IMR-90 (cell line): ENCODE measurements around the gene ANGPT4. TPM values are rescaled to one million over a fixed set of nuclear protein-coding genes. Genes with fewer than 3 reads are reported as not detected.

Source experiments
- ATAC-seq: fragments of 200-7000 bp; cut with Tn5 transposase; 2 replicates; pipeline ENCODE4 v1.9.1; 2020; ENCODE audit warnings: low read depth, mild to moderate bottlenecking, moderate library complexity
- BruUV-seq: library from RNA; stranded (reverse); fragments of 400-500 nt; replicated peaks from 2 replicates; lab custom pipeline; 2021; lab: Mats Ljungman, UMichigan
- CTCF ChIA-PET: fragments of 300-600 bp; formaldehyde crosslinking; extraction: SDS; loops from one replicate; lab custom pipeline; 2021; ENCODE audit warnings: antibody characterized with exemption; lab: Yijun Ruan, JAX
- POLR2A ChIA-PET: fragments of 300-600 bp; sonication (Branson Sonifier 250); formaldehyde crosslinking; loops from one replicate; lab custom pipeline; 2022; ENCODE audit warnings: antibody characterized with exemption; ENCODE audit not compliant: unreplicated experiment; lab: Charles Lee
- DNase-seq: peaks from one replicate; pipeline ENCODE4 v3.0.0; 2013
- H2AFZ ChIP-seq: replicated peaks from 2 replicates; pipeline ENCODE3; 2013; ENCODE audit warnings: low read length, mild to moderate bottlenecking; ENCODE audit not compliant: poor library complexity
- H2AK5ac ChIP-seq: 2 replicates; pipeline ENCODE4 v1.6.1; 2013; ENCODE audit warnings: low read depth, low read length, inconsistent platforms
- H2AK9ac ChIP-seq: replicated peaks from 2 replicates; pipeline ENCODE3; 2013; ENCODE audit warnings: mild to moderate bottlenecking, low read depth, low read length, moderate library complexity; ENCODE audit not compliant: poor library complexity
- H2BK120ac ChIP-seq: 2 replicates; pipeline ENCODE4 v1.6.1; 2013; ENCODE audit warnings: low read depth, low read length, inconsistent platforms
- H2BK15ac ChIP-seq: 3 replicates; pipeline ENCODE4 v1.6.1; 2013; ENCODE audit warnings: low read depth, low read length, inconsistent platforms
- H2BK20ac ChIP-seq: 2 replicates; pipeline ENCODE4 v1.6.1; 2013; ENCODE audit warnings: low read depth, mild to moderate bottlenecking, inconsistent platforms, low read length, moderate library complexity
- H2BK5ac ChIP-seq: 2 replicates; pipeline ENCODE4 v1.6.1; 2013; ENCODE audit warnings: mild to moderate bottlenecking, low read depth, low read length, inconsistent platforms; ENCODE audit not compliant: poor library complexity, severe bottlenecking
- H3K14ac ChIP-seq: replicated peaks from 2 replicates; pipeline ENCODE4 v1.6.1; 2013; ENCODE audit warnings: low read depth, low read length, inconsistent platforms
- H3K18ac ChIP-seq: 2 replicates; pipeline ENCODE4 v1.6.1; 2013; ENCODE audit warnings: low read depth, low read length, control low read depth
- H3K23ac ChIP-seq: 2 replicates; pipeline ENCODE4 v1.6.1; 2013; ENCODE audit warnings: low read depth, low read length, inconsistent platforms
- H3K27ac ChIP-seq: 2 replicates; pipeline ENCODE4 v1.5.1; 2013; ENCODE audit warnings: mild to moderate bottlenecking, control low read depth, low read length; ENCODE audit not compliant: insufficient read depth
- H3K27me3 ChIP-seq: 2 replicates; pipeline ENCODE4 v1.6.1; 2013; ENCODE audit warnings: low read length; ENCODE audit not compliant: control insufficient read depth, insufficient read depth
- H3K36me3 ChIP-seq: 2 replicates; pipeline ENCODE4 v1.6.1; 2013; ENCODE audit warnings: low read length, mixed read lengths; ENCODE audit not compliant: control insufficient read depth, insufficient read depth
- H3K4ac ChIP-seq: 2 replicates; pipeline ENCODE4 v1.6.1; 2013; ENCODE audit warnings: low read depth, low read length, inconsistent platforms
- H3K4me1 ChIP-seq: 2 replicates; pipeline ENCODE4 v1.6.1; 2013; ENCODE audit warnings: low read length, mixed read lengths; ENCODE audit not compliant: control insufficient read depth, insufficient read depth
- H3K4me2 ChIP-seq: 2 replicates; pipeline ENCODE4 v1.6.1; 2013; ENCODE audit warnings: low read depth, mild to moderate bottlenecking, control low read depth, low read length, moderate library complexity
- H3K4me3 ChIP-seq: 2 replicates; pipeline ENCODE4 v1.5.1; 2013; ENCODE audit warnings: low read depth, mild to moderate bottlenecking, control low read depth, low read length, moderate library complexity; ENCODE audit not compliant: insufficient read depth
- H3K56ac ChIP-seq: 2 replicates; pipeline ENCODE4 v1.6.1; 2013; ENCODE audit warnings: low read length, inconsistent platforms; ENCODE audit not compliant: insufficient read depth; ENCODE audit errors: extremely low read depth
- H3K79me1 ChIP-seq, 2 experiments: 2 replicates each; pipeline ENCODE4 v1.6.1; 2013; ENCODE audit warnings: low read length in 2 of 2, inconsistent platforms in 1 of 2, low read depth in 1 of 2
- H3K9ac ChIP-seq: 2 replicates; pipeline ENCODE4 v1.6.1; 2013; ENCODE audit warnings: low read depth, low read length, control low read depth
- H3K9me1 ChIP-seq: 2 replicates; pipeline ENCODE4 v1.6.1; 2013; ENCODE audit warnings: low read length, inconsistent platforms; ENCODE audit not compliant: insufficient read depth
- H3K9me3 ChIP-seq: 2 replicates; pipeline ENCODE4 v1.6.1; 2013; ENCODE audit warnings: low read length; ENCODE audit not compliant: control insufficient read depth, insufficient read depth
- H4K20me1 ChIP-seq: 2 replicates; pipeline ENCODE4 v1.6.1; 2013; ENCODE audit warnings: low read length, inconsistent platforms; ENCODE audit not compliant: insufficient read depth
- H4K5ac ChIP-seq: 2 replicates; pipeline ENCODE4 v1.6.1; 2013; ENCODE audit warnings: mild to moderate bottlenecking, low read depth, low read length, control low read depth
- H4K8ac ChIP-seq, 2 experiments: 2 replicates each; pipeline ENCODE4 v1.6.1; 2013; ENCODE audit warnings: low read depth in 2 of 2, low read length in 2 of 2, control low read depth in 1 of 2, inconsistent platforms in 1 of 2
- H4K91ac ChIP-seq: 2 replicates; pipeline ENCODE4 v1.6.1; 2013; ENCODE audit warnings: low read depth, low read length, inconsistent platforms; ENCODE audit not compliant: insufficient read depth
- MAZ ChIP-seq: IDR thresholded peaks from 2 replicates; pipeline ENCODE4 v1.6.1; 2012; ENCODE audit warnings: low read depth, mild to moderate bottlenecking, low read length, improper control_type of control experiment, moderate library complexity, borderline replicate concordance
- MXI1 ChIP-seq: IDR thresholded peaks from 2 replicates; pipeline ENCODE4 v1.6.1; 2012; ENCODE audit warnings: low read depth, mild to moderate bottlenecking, low read length, moderate library complexity, borderline replicate concordance
- SMC3 ChIP-seq: fragments of 150-350 bp; IDR thresholded peaks from 2 replicates; pipeline ENCODE4 v1.6.1; 2016; ENCODE audit warnings: low read depth, mild to moderate bottlenecking, antibody characterized with exemption, low read length, moderate library complexity
- dilution Hi-C: fragments of 300-500 bp; cut with HindIII; formaldehyde crosslinking; loops from one replicate; pipeline ENCODE4 v1.14.3; 2018; ENCODE audit warnings: low sequenced_read_pairs; ENCODE audit not compliant: unreplicated experiment
- in situ Hi-C: fragments of 300-500 bp; cut with MboI; formaldehyde crosslinking; loops from 3 replicates; pipeline ENCODE4 v1.14.3; 2019; ENCODE audit warnings: low sequenced_read_pairs, inconsistent platforms, mixed read lengths
- intact Hi-C: fragments of 100-400 bp; cut with micrococcal nuclease; formaldehyde crosslinking; loops from 2 replicates; pipeline ENCODE4 v1.10.0; 2022
- polyA plus RNA-seq, 3 experiments: library from polyadenylated mRNA; depleted of rRNA; stranded (reverse); fragments of >200 nt; gene quantifications; 2 replicates each; pipeline ENCODE4 v1.2.3, GENCODE V29; 2012; ENCODE audit warnings: low replicate concordance in 1 of 3
- total RNA-seq: library from RNA; depleted of rRNA; stranded (reverse); fragments of >200 nt; gene quantifications from 2 replicates; pipeline ENCODE4 v1.2.3, GENCODE V29; 2012

Gene ANGPT4
- total and polyA plus RNA-seq, 2 of the 4 experiments (the other 2 are of a cell fraction), result not detected

- Histone ChIP-seq H4K8ac (no peak overlapping the region), H2AK5ac (no peak overlapping the region), H3K79me1 (no peaks in the 10 kb centered on the region), H3K9me3 (no peaks in the 10 kb centered on the region), H3K4me2 (no peak overlapping the region), H3K9ac (no peak overlapping the region), H3K4me3 (no peak overlapping the region), H3K23ac (no peak overlapping the region), H2AFZ (no peak overlapping the region), H2BK20ac (no peak overlapping the region), H3K27me3 (no peaks in the 10 kb centered on the region; the same call in none of the 2 replicates), H2BK5ac (no peak overlapping the region), H4K91ac (no peak overlapping the region), H4K20me1 (no peaks in the 10 kb centered on the region), H3K27ac (no peak overlapping the region), H3K9me1 (no peaks in the 10 kb centered on the region), H2BK120ac (no peak overlapping the region), H3K14ac (no peak overlapping the region), H3K36me3 (no peaks in the 10 kb centered on the region), H2BK15ac (no peak overlapping the region), H3K4ac (no peak overlapping the region), H4K5ac (no peak overlapping the region), H3K4me1 (no peaks in the 10 kb centered on the region), H3K18ac (no peak overlapping the region), H3K56ac (no peak overlapping the region), H2AK9ac (no peak overlapping the region)
- dilution Hi-C loops, result no loop called here
- in situ Hi-C loops, result no loop called here
- TF ChIP-seq MXI1 (no peak), MAZ (no peak), SMC3 (no peak)
- ATAC-seq (no peak), DNase-seq (no peak)
- ChIA-PET POLR2A (no interaction called here), CTCF (no interaction called here)
- intact Hi-C loops, result no loop called here
- no TSS peak for BruUV-seq
Measured at GRCh38 chr20:881783-882144, 34.4 kb downstream of the ANGPT4 start.
